ENCODE data around the gene PPP2R5D. TPM values are rescaled to one million over a fixed set of nuclear protein-coding genes. Genes with fewer than 3 reads are reported as not detected.

The PPP2R5D gene
- polyA plus RNA-seq, 1 donor (not counting 4 experiments of a cell fraction or from before 2014, with no cell fraction given): 49.6 TPM

DNA sequence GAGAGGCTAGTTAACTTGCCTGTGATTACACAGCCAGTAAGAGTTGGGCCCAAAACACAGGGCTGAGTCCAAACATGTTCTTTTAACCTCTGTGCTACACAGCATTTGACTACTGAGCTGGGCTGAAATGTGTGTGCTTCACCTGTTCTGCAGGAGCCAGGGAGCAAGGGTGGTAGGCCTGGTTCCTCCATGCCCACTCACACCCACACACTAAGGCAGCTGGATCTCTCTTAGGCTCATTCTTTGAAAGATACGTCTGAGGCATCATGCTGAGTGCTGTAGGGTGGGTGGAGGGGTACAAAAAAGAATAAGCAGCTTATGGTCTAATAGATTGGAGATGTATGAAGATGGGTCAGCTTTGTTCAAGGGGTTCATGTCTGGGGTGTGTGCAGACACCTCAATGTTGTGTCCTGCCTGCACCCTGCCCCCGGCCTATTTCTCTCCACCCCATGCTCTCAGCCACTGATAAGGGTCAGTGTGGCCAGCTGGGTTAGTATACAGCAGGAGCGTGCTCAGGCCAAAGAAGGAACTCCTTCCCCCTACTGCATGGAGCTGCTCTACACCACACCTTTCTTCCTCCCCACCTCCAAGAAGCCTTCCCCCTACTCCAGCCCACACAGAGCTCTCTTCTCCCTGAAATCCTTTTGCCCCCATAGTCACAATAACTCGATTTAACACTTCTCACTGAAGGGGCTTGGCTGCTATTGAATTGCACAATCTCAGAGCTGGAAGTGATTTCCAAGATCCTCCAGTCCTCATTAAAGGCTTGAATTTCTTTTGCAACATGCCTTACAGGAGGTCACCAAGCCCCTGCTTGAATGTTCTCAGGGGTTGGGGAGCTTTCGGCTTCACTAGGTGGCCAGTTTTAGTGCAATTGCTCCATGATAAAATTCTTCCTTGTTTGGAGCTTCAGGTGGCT is 3.4 kb downstream of the PPP2R5D start:
- H3K9me1 ChIP-seq (ENCODE audit: control insufficient read depth, extremely low read depth, insufficient read depth, low read length): peaks cover 5% of the 10 kb centered on the region
- no peaks in the 10 kb centered on the region for H3K9me3 ChIP-seq (ENCODE audit: control insufficient read depth, low read depth, low read length)
- no peak for DNase-seq (ENCODE audit: low read depth, low spot score)
- TF ChIP-seq EZH2 (IDR thresholded peaks at IDR 0.05; ENCODE audit: low read length): no peak
- TF ChIP-seq, protein P1, sequence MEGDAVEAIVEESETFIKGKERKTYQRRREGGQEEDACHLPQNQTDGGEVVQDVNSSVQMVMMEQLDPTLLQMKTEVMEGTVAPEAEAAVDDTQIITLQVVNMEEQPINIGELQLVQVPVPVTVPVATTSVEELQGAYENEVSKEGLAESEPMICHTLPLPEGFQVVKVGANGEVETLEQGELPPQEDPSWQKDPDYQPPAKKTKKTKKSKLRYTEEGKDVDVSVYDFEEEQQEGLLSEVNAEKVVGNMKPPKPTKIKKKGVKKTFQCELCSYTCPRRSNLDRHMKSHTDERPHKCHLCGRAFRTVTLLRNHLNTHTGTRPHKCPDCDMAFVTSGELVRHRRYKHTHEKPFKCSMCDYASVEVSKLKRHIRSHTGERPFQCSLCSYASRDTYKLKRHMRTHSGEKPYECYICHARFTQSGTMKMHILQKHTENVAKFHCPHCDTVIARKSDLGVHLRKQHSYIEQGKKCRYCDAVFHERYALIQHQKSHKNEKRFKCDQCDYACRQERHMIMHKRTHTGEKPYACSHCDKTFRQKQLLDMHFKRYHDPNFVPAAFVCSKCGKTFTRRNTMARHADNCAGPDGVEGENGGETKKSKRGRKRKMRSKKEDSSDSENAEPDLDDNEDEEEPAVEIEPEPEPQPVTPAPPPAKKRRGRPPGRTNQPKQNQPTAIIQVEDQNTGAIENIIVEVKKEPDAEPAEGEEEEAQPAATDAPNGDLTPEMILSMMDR (optimal IDR thresholded peaks at IDR 0.05 in 1 of 3, IDR thresholded peaks at IDR 0.05 in 1 of 3, conservative IDR thresholded peaks at IDR 0.05 in 1 of 3; ENCODE audit: extremely low read depth in 1 of 3, insufficient read depth in 2 of 3, low read length in 3 of 3): no peak
- peaks cover 19 to 20% of the 10 kb centered on the region in 2 experiments for H3K36me3 ChIP-seq (ENCODE audit: control insufficient read depth in 2 of 2, extremely low read depth in 1 of 2, insufficient read depth in 2 of 2, low read length in 2 of 2)
- no peaks in the 10 kb centered on the region for H3K27me3 ChIP-seq (ENCODE audit: control insufficient read depth, extremely low read depth, insufficient read depth, low read length)
- no peaks in the 10 kb centered on the region for H4K20me1 ChIP-seq (ENCODE audit: control insufficient read depth, extremely low read depth, insufficient read depth, low read length)
- H2AFZ ChIP-seq (ENCODE audit: control insufficient read depth, low read length): no peak overlapping the region
- no peak for FAIRE-seq
- peaks cover 21% of the 10 kb centered on the region for H3K4me1 ChIP-seq (ENCODE audit: control insufficient read depth, extremely low read depth, insufficient read depth, low read length)
- H3K79me2 ChIP-seq (ENCODE audit: control insufficient read depth, insufficient read depth, low read length): peaks cover 28% of the 10 kb centered on the region
- no peak overlapping the region for H3K4me2 ChIP-seq (ENCODE audit: control insufficient read depth, extremely low read depth, insufficient read depth, low read depth, low read length)
- dilution Hi-C loops (cut with MboI; ENCODE audit: extremely low pct_ligation_motif_present, low sequenced_read_pairs): no loop called here
- H3K27ac ChIP-seq (ENCODE audit: control insufficient read depth, insufficient read depth, low read length): no peak overlapping the region
- no peak overlapping the region for H3K9ac ChIP-seq (ENCODE audit: control insufficient read depth, extremely low read depth, insufficient read depth, low read length)
- no peak overlapping the region for H3K4me3 ChIP-seq (ENCODE audit: control insufficient read depth in 2 of 3, extremely low read depth in 1 of 3, insufficient read depth in 2 of 3, low read depth in 1 of 3, low read length in 3 of 3)

DNA sequence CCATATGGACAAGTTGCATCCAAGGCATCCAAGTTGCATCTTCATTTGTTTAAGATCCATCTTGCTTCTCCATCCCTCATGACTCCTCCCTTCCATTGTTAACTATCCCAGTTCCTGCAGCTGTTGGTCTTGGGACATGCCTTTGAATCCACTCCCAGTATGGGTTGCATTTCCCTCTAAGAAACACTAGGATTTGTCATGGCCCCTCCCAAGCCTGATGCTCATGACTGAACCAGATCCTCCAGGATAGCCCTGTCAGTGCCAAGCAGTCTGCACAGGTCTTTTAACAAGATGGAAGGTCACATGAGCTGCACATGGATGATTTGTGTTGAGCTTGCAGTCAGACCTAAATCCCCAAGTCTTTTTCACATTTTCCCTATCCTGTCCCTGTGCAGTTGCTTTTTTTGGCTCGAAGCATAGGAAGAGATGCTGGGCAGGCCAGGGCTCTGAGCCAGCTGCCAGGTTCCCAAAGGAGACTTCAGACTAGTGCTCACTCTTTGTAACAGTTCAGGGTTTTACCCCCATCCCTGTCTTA is 4.2 kb downstream of the PPP2R5D start:
- peaks cover 5% of the 10 kb centered on the region for H3K9me1 ChIP-seq (ENCODE audit: control insufficient read depth, extremely low read depth, insufficient read depth, low read length)
- TF ChIP-seq, protein P1 (optimal IDR thresholded peaks at IDR 0.05 in 1 of 3, IDR thresholded peaks at IDR 0.05 in 1 of 3, conservative IDR thresholded peaks at IDR 0.05 in 1 of 3; ENCODE audit: extremely low read depth in 1 of 3, insufficient read depth in 2 of 3, low read length in 3 of 3): no peak
- no peak for TF ChIP-seq EZH2 (IDR thresholded peaks at IDR 0.05; ENCODE audit: low read length)
- no peak overlapping the region for H3K4me2 ChIP-seq (ENCODE audit: control insufficient read depth, extremely low read depth, insufficient read depth, low read depth, low read length)
- dilution Hi-C loops (cut with MboI; ENCODE audit: extremely low pct_ligation_motif_present, low sequenced_read_pairs): no loop called here
- H3K9ac ChIP-seq (ENCODE audit: control insufficient read depth, extremely low read depth, insufficient read depth, low read length): no peak overlapping the region
- no peaks in the 10 kb centered on the region for H3K9me3 ChIP-seq (ENCODE audit: control insufficient read depth, low read depth, low read length)
- H3K27me3 ChIP-seq (ENCODE audit: control insufficient read depth, extremely low read depth, insufficient read depth, low read length): no peaks in the 10 kb centered on the region
- H3K4me1 ChIP-seq (ENCODE audit: control insufficient read depth, extremely low read depth, insufficient read depth, low read length): peaks cover 21% of the 10 kb centered on the region
- H4K20me1 ChIP-seq (ENCODE audit: control insufficient read depth, extremely low read depth, insufficient read depth, low read length): no peaks in the 10 kb centered on the region
- H3K27ac ChIP-seq (ENCODE audit: control insufficient read depth, insufficient read depth, low read length): no peak overlapping the region
- no peak overlapping the region for H3K4me3 ChIP-seq (ENCODE audit: control insufficient read depth in 2 of 3, extremely low read depth in 1 of 3, insufficient read depth in 2 of 3, low read depth in 1 of 3, low read length in 3 of 3)
- peaks cover 28% of the 10 kb centered on the region for H3K79me2 ChIP-seq (ENCODE audit: control insufficient read depth, insufficient read depth, low read length)
- DNase-seq (ENCODE audit: low read depth, low spot score) (no peak), FAIRE-seq (no peak)
- H2AFZ ChIP-seq (ENCODE audit: control insufficient read depth, low read length): no peak overlapping the region
- H3K36me3 ChIP-seq (ENCODE audit: control insufficient read depth in 2 of 2, extremely low read depth in 1 of 2, insufficient read depth in 2 of 2, low read length in 2 of 2): peaks cover 19 to 20% of the 10 kb centered on the region in 2 experiments

Data from keratinocyte (primary cell).